Measurements from ENCODE around the gene KCTD15.

The KCTD15 gene

GRCh38 chr19:33841685-33842084 lies 45.0 kb downstream of the KCTD15 start:
- FAIRE-seq (no peak), DNase-seq (ENCODE audit: insufficient read length) (no peak)
- TF ChIP-seq POLR2A (IDR thresholded peaks at IDR 0.05; ENCODE audit: low read depth, low read length) (no peak), TAF1 (IDR thresholded peaks at IDR 0.05; ENCODE audit: borderline replicate concordance, low read depth, low read length) (no peak), POLR2AphosphoS5 (IDR thresholded peaks at IDR 0.05; ENCODE audit: low read depth, low read length) (no peak)

GRCh38 chr19:33844478-33844877 lies 47.8 kb downstream of the KCTD15 start:
- TF ChIP-seq TAF1 (IDR thresholded peaks at IDR 0.05; ENCODE audit: borderline replicate concordance, low read depth, low read length) (no peak), POLR2A (IDR thresholded peaks at IDR 0.05; ENCODE audit: low read depth, low read length) (no peak), POLR2AphosphoS5 (IDR thresholded peaks at IDR 0.05; ENCODE audit: low read depth, low read length) (no peak)
- DNase-seq (ENCODE audit: insufficient read length) (no peak), FAIRE-seq (no peak)

- no peak for FAIRE-seq
- DNase-seq (ENCODE audit: insufficient read length): no peak
- TF ChIP-seq POLR2AphosphoS5 (IDR thresholded peaks at IDR 0.05; ENCODE audit: low read depth, low read length): no peak
These were observed 48.8 kb downstream of the KCTD15 start for GRCh38 chr19:33845498-33845897.

- TF ChIP-seq POLR2AphosphoS5 (IDR thresholded peaks at IDR 0.05; ENCODE audit: low read depth, low read length) (no peak), TAF1 (IDR thresholded peaks at IDR 0.05; ENCODE audit: borderline replicate concordance, low read depth, low read length) (no peak), POLR2A (IDR thresholded peaks at IDR 0.05; ENCODE audit: low read depth, low read length) (no peak)
- FAIRE-seq (no peak), DNase-seq (ENCODE audit: insufficient read length) (no peak)
These were observed 53.0 kb downstream of the KCTD15 start for GRCh38 chr19:33849551-33850147.

GRCh38 chr19:33859016-33859415 lies 62.3 kb downstream of the KCTD15 start:
- DNase-seq (ENCODE audit: insufficient read length) (no peak), FAIRE-seq (no peak)
- no peak for TF ChIP-seq POLR2AphosphoS5 (IDR thresholded peaks at IDR 0.05; ENCODE audit: low read depth, low read length)
- TF ChIP-seq POLR2A (IDR thresholded peaks at IDR 0.05; ENCODE audit: low read depth, low read length): no peak
- TF ChIP-seq TAF1 (IDR thresholded peaks at IDR 0.05; ENCODE audit: borderline replicate concordance, low read depth, low read length): no peak

GRCh38 chr19:33860312-33861090 lies 63.8 kb downstream of the KCTD15 start:
- no peak for TF ChIP-seq TAF1 (IDR thresholded peaks at IDR 0.05; ENCODE audit: borderline replicate concordance, low read depth, low read length)
- TF ChIP-seq POLR2A (IDR thresholded peaks at IDR 0.05; ENCODE audit: low read depth, low read length): no peak
- no peak for TF ChIP-seq POLR2AphosphoS5 (IDR thresholded peaks at IDR 0.05; ENCODE audit: low read depth, low read length)
- no peak for DNase-seq (ENCODE audit: insufficient read length)
- FAIRE-seq: no peak

GRCh38 chr19:33861950-33862349 lies 65.3 kb downstream of the KCTD15 start:
- no peak for DNase-seq (ENCODE audit: insufficient read length)

GRCh38 chr19:33862981-33863380 lies 66.3 kb downstream of the KCTD15 start:
- no peak for DNase-seq (ENCODE audit: insufficient read length)
- TF ChIP-seq POLR2A (IDR thresholded peaks at IDR 0.05; ENCODE audit: low read depth, low read length) (no peak), POLR2AphosphoS5 (IDR thresholded peaks at IDR 0.05; ENCODE audit: low read depth, low read length) (no peak), TAF1 (IDR thresholded peaks at IDR 0.05; ENCODE audit: borderline replicate concordance, low read depth, low read length) (no peak)
- FAIRE-seq: no peak

More at GRCh38 chr19:33861950-33862349, 65.3 kb downstream of the KCTD15 start:
- TF ChIP-seq POLR2AphosphoS5 (IDR thresholded peaks at IDR 0.05; ENCODE audit: low read depth, low read length) (no peak), POLR2A (IDR thresholded peaks at IDR 0.05; ENCODE audit: low read depth, low read length) (no peak), TAF1 (IDR thresholded peaks at IDR 0.05; ENCODE audit: borderline replicate concordance, low read depth, low read length) (no peak)
- FAIRE-seq: no peak

GRCh38 chr19:33863436-33863835 lies 66.8 kb downstream of the KCTD15 start:
- no peak for DNase-seq (ENCODE audit: insufficient read length)
- no peak for FAIRE-seq
- TF ChIP-seq POLR2AphosphoS5 (IDR thresholded peaks at IDR 0.05; ENCODE audit: low read depth, low read length): no peak
- no peak for TF ChIP-seq TAF1 (IDR thresholded peaks at IDR 0.05; ENCODE audit: borderline replicate concordance, low read depth, low read length)
- no peak for TF ChIP-seq POLR2A (IDR thresholded peaks at IDR 0.05; ENCODE audit: low read depth, low read length)

GRCh38 chr19:33864311-33864850 lies 67.7 kb downstream of the KCTD15 start:
- DNase-seq (ENCODE audit: insufficient read length): no peak
- TF ChIP-seq POLR2AphosphoS5 (IDR thresholded peaks at IDR 0.05; ENCODE audit: low read depth, low read length) (no peak), TAF1 (IDR thresholded peaks at IDR 0.05; ENCODE audit: borderline replicate concordance, low read depth, low read length) (no peak), POLR2A (IDR thresholded peaks at IDR 0.05; ENCODE audit: low read depth, low read length) (no peak)
- no peak for FAIRE-seq

- DNase-seq (ENCODE audit: insufficient read length) (no peak), FAIRE-seq (no peak)
- TF ChIP-seq POLR2A (IDR thresholded peaks at IDR 0.05; ENCODE audit: low read depth, low read length): no peak
- TF ChIP-seq TAF1 (IDR thresholded peaks at IDR 0.05; ENCODE audit: borderline replicate concordance, low read depth, low read length): no peak
- no peak for TF ChIP-seq POLR2AphosphoS5 (IDR thresholded peaks at IDR 0.05; ENCODE audit: low read depth, low read length)
These were observed 68.6 kb downstream of the KCTD15 start for GRCh38 chr19:33865306-33865705.

All from GM12892 (cell line).